HG03159 (cell line): ENCODE measurements around the gene ABCB8.

Experiments used
- ATAC-seq: cut with Tn5 transposase; IDR thresholded peaks from one replicate; pipeline ENCODE4 v1.9.1; 2021; ENCODE audit warnings: mild to moderate bottlenecking, moderate library complexity; ENCODE audit not compliant: unreplicated experiment

The ABCB8 gene

GRCh38 chr7:151056666-151057505 lies 28.6 kb downstream of the ABCB8 start:
- ATAC-seq: no peak

- peak; percentile 8 for ATAC-seq
Measured at GRCh38 chr7:151057506-151057988, 29.3 kb downstream of the ABCB8 start, which contains the start of gene CDK5. Gene CDK5 (minus strand): TSS chr7:151057897. CDS start chr7:151057848, 49 bp downstream.

- peak; percentile 90 for ATAC-seq
Measured at GRCh38 chr7:151057989-151058780, 29.9 kb downstream of the ABCB8 start.

- no peak for ATAC-seq
Measured at GRCh38 chr7:151058781-151059366, 30.6 kb downstream of the ABCB8 start.

- peak; percentile 29 for ATAC-seq
Measured at GRCh38 chr7:151059367-151060112, 31.3 kb downstream of the ABCB8 start, which contains the start of gene SLC4A2. Gene SLC4A2 (plus strand): TSS chr7:151059589. CDS start chr7:151061988, 2,399 bp downstream.

- no peak for ATAC-seq
Measured at GRCh38 chr7:151060113-151060415, 31.8 kb downstream of the ABCB8 start.

- ATAC-seq: no peak
Measured at GRCh38 chr7:151060416-151061212, 32.4 kb downstream of the ABCB8 start.

- ATAC-seq: no peak
Measured at GRCh38 chr7:151061213-151062110, 33.2 kb downstream of the ABCB8 start.

GRCh38 chr7:151062111-151062398 lies 33.8 kb downstream of the ABCB8 start:
- no peak for ATAC-seq

GRCh38 chr7:151062399-151063211 lies 34.4 kb downstream of the ABCB8 start:
- no peak for ATAC-seq

GRCh38 chr7:151063212-151063561 lies 34.9 kb downstream of the ABCB8 start:
- no peak for ATAC-seq

- no peak for ATAC-seq
Measured at GRCh38 chr7:151064454-151064853, 36.2 kb downstream of the ABCB8 start.

GRCh38 chr7:151064993-151065392 lies 36.7 kb downstream of the ABCB8 start:
- ATAC-seq: no peak

GRCh38 chr7:151065516-151065915 lies 37.3 kb downstream of the ABCB8 start:
- ATAC-seq: no peak

- ATAC-seq: no peak
Measured at GRCh38 chr7:151066273-151066974, 38.2 kb downstream of the ABCB8 start.

GRCh38 chr7:151068069-151068773 lies 40.0 kb downstream of the ABCB8 start:
- no peak for ATAC-seq
